Spleen (tissue), 11 donors: ENCODE data around the gene NGLY1. TPM values are rescaled to one million over a fixed set of nuclear protein-coding genes. Genes with fewer than 3 reads are reported as not detected.

Source experiments
- DNase-seq: peaks from one replicate; pipeline ENCODE4 v3.0.0-alpha.2; 2020
- H3K27ac ChIP-seq, 8 donors: fragments of 200-600 bp; sonication (generic) in 7 of 8; 1 replicate in 4 of 8; 2 replicates in 4 of 8; pipeline versions ENCODE4 v1.5.0 to v1.8.0; 2016 to 2021; ENCODE audit warnings: inconsistent platforms in 4 of 8, mild to moderate bottlenecking in 4 of 8, moderate library complexity in 1 of 8
- H3K27me3 ChIP-seq, 7 donors: fragments of 200-600 bp; sonication (generic) in 6 of 7; replicated peaks in 1 of 7; 1 replicate in 4 of 7; 2 replicates in 3 of 7; pipeline versions ENCODE4 v1.5.0 to v1.8.0; 2016 to 2021; ENCODE audit warnings: inconsistent platforms in 3 of 7, mild to moderate bottlenecking in 1 of 7
- H3K36me3 ChIP-seq, 6 donors: fragments of 200-600 bp; sonication (generic) in 5 of 6; 1 replicate in 4 of 6; 2 replicates in 2 of 6; pipeline versions ENCODE4 v1.5.0 to v1.8.0; 2016 to 2021; ENCODE audit warnings: inconsistent platforms in 2 of 6
- H3K4me1 ChIP-seq, 6 donors: fragments of 200-600 bp; sonication (generic) in 5 of 6; 1 replicate in 3 of 6; 2 replicates in 3 of 6; pipeline versions ENCODE4 v1.5.0 to v1.8.0; 2016 to 2021; ENCODE audit warnings: inconsistent platforms in 3 of 6
- H3K4me3 ChIP-seq, 8 donors: fragments of 200-600 bp; sonication (generic) in 7 of 8; 1 replicate in 4 of 8; 2 replicates in 4 of 8; pipeline versions ENCODE4 v1.5.0 to v1.8.0; 2016 to 2021; ENCODE audit warnings: inconsistent platforms in 4 of 8, mild to moderate bottlenecking in 4 of 8, moderate library complexity in 2 of 8
- H3K9me3 ChIP-seq, 8 donors: fragments of 200-600 bp; sonication (generic) in 7 of 8; 1 replicate in 4 of 8; 2 replicates in 4 of 8; pipeline versions ENCODE4 v1.5.0 to v1.8.0; 2016 to 2021; ENCODE audit warnings: inconsistent platforms in 4 of 8
- CTCF ChIP-seq, 11 experiments: fragments of 200-600 bp in 7 of 11; fragments of 450-650 bp in 4 of 11; sonication (generic) in 4 of 11; IDR thresholded peaks in 8 of 11; conservative IDR thresholded peaks in 3 of 11; 1 replicate in 7 of 11; 2 replicates in 4 of 11; pipeline versions ENCODE4 v1.4.0 to v1.8.0; 2016 to 2021; ENCODE audit warnings: antibody characterized with exemption in 11 of 11, inconsistent platforms in 4 of 11, mild to moderate bottlenecking in 1 of 11
- POLR2A ChIP-seq, 3 donors: fragments of 450-650 bp; IDR thresholded peaks; one replicate each; pipeline ENCODE4 v1.5.1; 2017; ENCODE audit warnings: antibody characterized with exemption in 3 of 3, mild to moderate bottlenecking in 1 of 3
- POLR2AphosphoS5 ChIP-seq, 3 donors: sonication (generic); formaldehyde crosslinking; IDR thresholded peaks; one replicate each; pipeline ENCODE4 v1.5.1; 2017; ENCODE audit warnings: antibody characterized with exemption in 3 of 3
- WGBS, 5 donors: extraction: QIAGEN DNeasy Blood & Tissue Kit in 3 of 5; methylation state at CpG; one replicate each; pipeline versions ENCODE4 v1.1.5 to v1.1.7; 2013 to 2018; 5-methylcytosine and 5-hydroxymethylcytosine counted together
- intact Hi-C: fragments of 100-400 bp; cut with DNase I; formaldehyde crosslinking; loops from one replicate; pipeline ENCODE4 v1.15.0; 2023; ENCODE audit warnings: low total_unique reads
- polyA plus RNA-seq, 3 donors: library from polyadenylated mRNA; stranded (reverse); fragments of 200-250 nt; gene quantifications; one replicate each; pipeline ENCODE4 v1.2.1, GENCODE V29; 2013
- small RNA-seq, 4 donors: library from RNA; depleted of rRNA; stranded (forward); fragments of <200 nt; gene quantifications; one replicate each; pipeline ENCODE3, GENCODE V24; 2016
- total RNA-seq, 7 donors: library from RNA; depleted of rRNA in 3 of 7; stranded (reverse); fragments of >200 nt in 3 of 7; fragmentation: NEBNext Ultra II Directional in 4 of 7; extraction: Animal tissue kit (Norgen Biotek cat#: 25700) in 4 of 7; gene quantifications; one replicate each; pipeline versions ENCODE4 v1.1.0 to v1.2.1, GENCODE V29; 2016 to 2021
- donor health status: healthy with polysubstance abuse.
- donor health status: DM: no; HTN: no; CAD: no; lungs with moderate emphysema.
- donor health status: DM: no; HTN: no; CAD: no.
- donor health status: Bipolar disorder and iron deficiency.
- donor health status: healthy.
- donor health status: DM: no; HTN: no; CAD: no.
- donor health status: DM: yes; HTN: yes; CAD: no.

NGLY1 gene
- total and polyA plus RNA-seq, 10 donors: 40.8 to 77.3 (median 58.6) TPM

GRCh38 chr3:25673738-25674298, 109.4 kb downstream of the NGLY1 start:
- TF ChIP-seq POLR2A (IDR thresholded peaks at IDR 0.05) (no peak), POLR2AphosphoS5 (IDR thresholded peaks at IDR 0.05) (no peak), CTCF (IDR thresholded peaks at IDR 0.05 in 8 of 11, conservative IDR thresholded peaks at IDR 0.05 in 3 of 11) (no peak)
- no peaks in the 10 kb centered on the region for H3K27me3 ChIP-seq
- DNase-seq: no peak
- WGBS, 5 donors: 90 to 96% (median 93%) methylated on average over 4 to 8 of the region's 8 CpGs
- intact Hi-C loops: no loop called here
- no peaks in the 10 kb centered on the region for H3K36me3 ChIP-seq
- H3K4me3 ChIP-seq: no peak overlapping the region
- H3K9me3 ChIP-seq: peaks cover 0 to 11% (median 3%) of the 10 kb centered on the region in 8 donors
- H3K4me1 ChIP-seq: no peaks in the 10 kb centered on the region
- no peak overlapping the region for H3K27ac ChIP-seq

Small RNAs within 50 kb of the gene (small RNA-seq; reads per million reads assigned to genes)
- gene CRIP1P2: 0 reads per million in 4 donors

Other genes starting within 250 kb of the NGLY1 start
- 100 to 1,000 TPM; 113 to 135 (median 120) TPM for gene TOP2B, start 118.5 kb downstream of the NGLY1 start, total RNA-seq
- gene TOP2B, start 118.5 kb downstream of the NGLY1 start, polyA plus RNA-seq: 10 to 100 TPM; 56.2 to 67.5 (median 64.9) TPM
- gene OXSM, start 6.6 kb upstream of the NGLY1 start, total RNA-seq: 10 to 100 TPM in 3 of 7 donors, 1 to 10 TPM in 4; 6.9 to 13.2 (median 9.4) TPM
- gene OXSM, start 6.6 kb upstream of the NGLY1 start, polyA plus RNA-seq: 10 to 100 TPM; 12.9 to 18.7 (median 13.4) TPM